GM15510 (cell line): ENCODE results near the gene DVL1.

Source experiments
- POLR2A ChIP-seq: IDR thresholded peaks from 3 replicates; pipeline ENCODE4 v1.6.1; 2011; ENCODE audit warnings: borderline replicate concordance; ENCODE audit not compliant: insufficient read length; ENCODE audit errors: extremely low read depth

Gene DVL1

GRCh38 chr1:1349256-1350012, at the start of gene DVL1:
TSS of gene DVL1 (minus strand) at chr1:1349418. CDS start at chr1:1349065, 353 bp downstream.
- peak; percentile 83 for TF ChIP-seq POLR2A

DNA sequence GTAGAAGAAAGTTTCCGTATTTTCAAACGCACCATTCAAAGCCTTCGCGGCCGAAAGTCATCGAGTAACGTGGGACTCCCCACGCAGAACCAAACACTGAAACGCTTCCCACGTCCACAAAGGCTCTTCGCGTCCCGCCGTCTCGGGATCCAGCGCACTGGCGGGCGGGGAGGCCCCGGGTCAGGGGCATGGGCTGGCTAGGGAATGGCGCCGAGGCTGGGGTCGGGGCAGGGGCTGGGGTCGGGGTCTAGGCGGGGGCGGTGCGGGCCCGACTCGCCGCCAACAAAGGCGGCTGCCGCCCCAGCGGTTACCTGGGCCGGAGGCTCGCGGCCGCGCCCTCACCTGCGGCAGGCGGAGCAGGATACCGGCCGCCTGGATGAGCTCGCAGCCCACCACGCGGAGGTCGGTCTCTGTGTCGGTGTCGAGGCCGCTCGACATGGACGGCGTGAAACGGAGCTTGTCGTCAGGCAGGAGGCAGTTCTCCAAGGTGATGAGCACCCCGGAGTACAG, 49.5 kb upstream of the DVL1 start:
- no peak for TF ChIP-seq POLR2A

- no peak for TF ChIP-seq POLR2A
Observed at GRCh38 chr1:1397839-1398523, 48.8 kb upstream of the DVL1 start.

DNA sequence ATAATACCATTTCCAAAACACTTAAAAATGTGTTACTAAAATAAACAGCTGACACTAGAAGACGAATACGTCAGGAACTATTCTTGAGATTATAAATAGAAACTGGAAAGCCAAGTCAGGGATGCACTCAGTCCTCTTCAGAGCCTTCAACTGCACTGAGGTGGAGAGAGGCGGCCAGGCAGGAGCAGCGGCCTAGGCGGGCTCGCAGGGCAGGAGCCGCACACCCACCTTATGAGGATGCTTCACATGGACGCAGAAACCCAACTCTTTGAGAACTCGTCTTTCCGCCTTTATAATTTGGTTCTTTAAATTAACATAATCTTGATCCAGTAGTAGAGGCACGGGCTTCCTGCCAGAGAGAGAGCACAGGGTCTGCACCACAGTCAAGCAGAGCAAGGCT, 45.9 kb upstream of the DVL1 start:
- no peak for TF ChIP-seq POLR2A

- TF ChIP-seq POLR2A = no peak
Observed at GRCh38 chr1:1394116-1394515, 44.9 kb upstream of the DVL1 start.

DNA sequence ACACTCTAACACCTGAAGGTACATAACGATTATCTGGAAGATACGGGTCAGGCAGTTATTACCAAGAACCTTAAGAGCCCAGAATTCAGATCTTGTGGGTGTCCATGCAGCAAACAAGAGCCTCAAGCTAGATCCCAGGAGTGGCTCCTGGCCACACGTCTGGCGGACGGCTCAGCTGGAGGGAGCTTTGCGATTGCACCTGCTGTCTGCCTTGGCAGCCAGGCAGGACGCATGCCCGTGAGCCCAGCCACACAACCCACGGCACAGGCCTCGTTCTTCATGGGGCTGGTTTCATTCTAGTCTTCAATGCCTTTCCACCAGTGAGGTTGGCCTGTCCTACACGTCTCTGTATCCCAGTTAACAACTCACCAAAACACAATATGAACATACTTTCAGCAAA, 44.2 kb upstream of the DVL1 start:
- no peak for TF ChIP-seq POLR2A

GRCh38 chr1:1393014-1393413, 43.8 kb upstream of the DVL1 start:
- TF ChIP-seq POLR2A = no peak

DNA sequence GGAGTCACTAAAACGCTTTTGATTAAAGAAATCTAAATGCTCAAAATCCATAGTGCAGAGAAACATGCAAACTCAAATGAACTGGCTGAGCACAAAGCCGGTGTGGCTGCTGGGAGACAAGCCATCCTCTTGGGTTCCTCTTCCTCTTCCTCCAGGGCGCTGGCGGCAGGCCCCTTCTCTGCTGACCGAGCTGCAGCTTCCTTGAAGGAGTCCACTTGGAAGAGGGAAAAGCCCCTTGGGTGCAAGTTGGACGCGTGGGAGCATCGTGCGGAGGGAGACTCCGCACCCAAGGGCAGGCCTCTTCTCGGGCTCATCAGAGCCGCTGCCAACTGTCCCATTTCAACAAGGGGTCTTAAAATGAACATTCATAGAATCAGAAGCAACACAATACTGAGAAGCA, 42.0 kb upstream of the DVL1 start:
- no peak for TF ChIP-seq POLR2A

- TF ChIP-seq POLR2A = no peak
Observed at GRCh38 chr1:1390675-1391074, 41.5 kb upstream of the DVL1 start.

DNA sequence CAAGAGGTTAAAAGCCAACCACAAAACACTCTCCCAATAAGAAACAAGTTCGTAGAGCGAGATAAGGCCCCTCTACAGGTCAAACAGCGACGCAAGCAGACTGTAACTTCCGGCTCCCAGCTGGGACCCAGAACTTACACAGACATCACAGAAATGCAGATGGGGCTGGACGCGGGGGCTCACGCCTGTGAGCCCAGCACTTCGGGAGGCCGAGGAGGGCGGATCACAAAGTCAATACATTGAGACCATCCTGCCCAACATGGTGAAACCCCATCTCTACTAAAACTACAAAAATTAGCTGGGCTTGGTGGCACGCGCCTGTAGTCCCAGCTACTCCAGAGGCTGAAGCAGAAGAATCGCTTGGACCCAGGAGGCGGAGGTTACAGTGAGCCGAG, 38.9 kb upstream of the DVL1 start:
- no peak for TF ChIP-seq POLR2A

- TF ChIP-seq POLR2A = no peak
Observed at GRCh38 chr1:1387098-1388077, 38.2 kb upstream of the DVL1 start.

GRCh38 chr1:1385931-1386330, 36.7 kb upstream of the DVL1 start:
- TF ChIP-seq POLR2A = no peak

GRCh38 chr1:1381294-1381693, 32.1 kb upstream of the DVL1 start:
- no peak for TF ChIP-seq POLR2A

GRCh38 chr1:1380860-1381259, 31.6 kb upstream of the DVL1 start:
- no peak for TF ChIP-seq POLR2A

DNA sequence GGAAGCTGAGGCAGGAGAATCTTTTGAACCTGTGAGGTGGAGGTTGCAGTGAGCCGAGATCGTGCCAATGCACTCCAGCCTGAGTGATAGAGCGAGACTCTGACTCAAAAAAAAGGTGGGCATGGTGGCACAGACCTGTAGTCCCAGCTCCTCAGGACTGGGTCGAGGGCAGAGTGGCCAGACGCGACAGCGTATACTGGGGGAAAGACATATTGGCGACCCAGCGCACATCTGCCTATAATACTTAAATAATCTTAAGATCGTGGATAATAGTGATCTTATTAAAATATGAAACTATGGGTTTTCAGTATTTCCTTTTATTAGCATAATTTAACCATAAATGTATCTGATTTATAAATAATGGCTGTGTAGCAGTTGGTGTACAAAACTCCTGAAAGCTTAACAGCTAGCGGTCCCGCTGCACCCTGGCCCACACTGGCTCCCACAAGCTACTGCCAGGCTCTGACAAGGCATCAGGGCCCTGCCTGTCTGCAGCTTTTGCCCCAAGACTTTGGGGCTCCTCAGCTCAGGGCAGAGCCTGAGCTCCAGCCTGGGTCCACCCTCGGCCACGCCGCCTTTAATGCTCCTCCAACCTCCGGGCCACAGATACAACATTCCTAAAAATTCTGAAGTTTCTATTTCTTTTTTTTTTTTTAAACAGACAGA, 28.5 kb upstream of the DVL1 start:
- no peak for TF ChIP-seq POLR2A

DNA sequence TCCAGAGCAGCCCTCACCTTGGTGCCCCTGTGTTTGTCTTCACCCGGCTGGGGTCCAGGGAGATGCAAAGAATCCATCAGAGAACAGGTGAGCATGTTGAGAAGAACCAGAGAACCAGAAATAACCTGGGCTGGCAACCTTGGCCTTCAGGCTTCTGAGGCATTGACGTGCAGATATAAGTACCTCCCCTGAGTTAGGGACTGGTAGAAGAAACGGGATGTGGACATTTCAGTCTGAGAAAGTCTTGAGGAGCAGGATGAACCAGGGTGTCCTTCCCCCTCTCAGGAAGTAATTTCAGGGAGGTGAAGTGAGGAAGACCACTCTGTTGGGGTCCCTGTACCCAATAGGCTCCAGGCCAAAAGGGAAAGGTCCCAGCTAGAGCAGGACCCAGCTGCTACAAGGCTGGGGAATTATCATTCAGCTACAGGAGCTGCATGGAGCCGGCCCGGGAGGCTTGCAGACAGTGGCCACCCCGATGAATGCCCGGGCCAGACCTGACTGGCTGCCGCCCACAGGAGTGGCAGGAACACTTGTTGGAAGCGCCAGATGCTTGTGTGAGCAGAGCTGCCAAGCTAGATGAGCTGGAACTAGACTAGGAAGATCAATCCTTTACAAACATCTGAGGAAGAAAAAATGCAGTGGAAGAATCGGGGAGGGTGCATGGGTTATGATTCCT, 27.5 kb upstream of the DVL1 start:
- TF ChIP-seq POLR2A = no peak
